Breast epithelium (tissue), 4 donors: ENCODE measurements around the gene SYNGR1. TPM values are rescaled to one million over a fixed set of nuclear protein-coding genes. Genes with fewer than 3 reads are reported as not detected.

Source experiments
- DNase-seq, 2 donors: peaks; one replicate each; pipeline ENCODE4 v3.0.0-alpha.2; 2019; ENCODE audit warnings: low spot score in 2 of 2
- H3K27ac ChIP-seq, 2 donors: fragments of 200-600 bp; sonication (generic) in 1 of 2; one replicate each; pipeline ENCODE4 v1.5.1; 2016 to 2019; ENCODE audit warnings: mild to moderate bottlenecking in 1 of 2
- H3K27me3 ChIP-seq, 2 donors: fragments of 200-600 bp; sonication (generic) in 1 of 2; one replicate each; pipeline versions ENCODE4 v1.5.1 to v1.6.0; 2017 to 2019; ENCODE audit warnings: control low read depth in 1 of 2, mild to moderate bottlenecking in 1 of 2
- H3K36me3 ChIP-seq: fragments of 200-600 bp; one replicate; pipeline ENCODE4 v1.5.1; 2019
- H3K4me1 ChIP-seq, 2 donors: fragments of 200-600 bp; sonication (generic); one replicate each; pipeline ENCODE4 v1.5.1; 2016 to 2019; ENCODE audit warnings: control low read depth in 1 of 2
- H3K4me3 ChIP-seq, 3 donors: fragments of 200-600 bp; sonication (generic); 1 replicate in 2 of 3; 2 replicates in 1 of 3; pipeline ENCODE4 v1.5.1; 2016 to 2019; ENCODE audit warnings: mild to moderate bottlenecking in 3 of 3, moderate library complexity in 2 of 3
- H3K9me3 ChIP-seq, 2 donors: fragments of 200-600 bp; sonication (generic) in 1 of 2; one replicate each; pipeline ENCODE4 v1.5.1; 2016 to 2019; ENCODE audit warnings: control low read depth in 1 of 2
- CTCF ChIP-seq, 3 donors: fragments of 450-650 bp; IDR thresholded peaks; one replicate each; pipeline ENCODE4 v1.5.1; 2016 to 2017; ENCODE audit warnings: antibody characterized with exemption in 3 of 3, mild to moderate bottlenecking in 3 of 3, moderate library complexity in 3 of 3
- POLR2A ChIP-seq: fragments of 450-650 bp; IDR thresholded peaks from one replicate; pipeline ENCODE4 v1.6.1; 2016; ENCODE audit warnings: antibody characterized with exemption, mild to moderate bottlenecking, moderate library complexity
- POLR2AphosphoS5 ChIP-seq, 3 donors: sonication (generic); formaldehyde crosslinking; IDR thresholded peaks; one replicate each; pipeline ENCODE4 v1.6.1; 2017; ENCODE audit warnings: antibody characterized with exemption in 3 of 3
- intact Hi-C: fragments of 100-400 bp; cut with DNase I; formaldehyde crosslinking; loops from one replicate; pipeline ENCODE4 v1.15.1; 2023; ENCODE audit warnings: low total_unique reads
- total RNA-seq, 3 donors: library from RNA; depleted of rRNA; stranded (reverse); fragments of >200 nt; gene quantifications; one replicate each; pipeline ENCODE4 v1.1.0, GENCODE V29; 2016

SYNGR1 gene
- total RNA-seq, 3 donors from 2014 or later = 6.9 to 22.3 (median 20.5) TPM

DNA sequence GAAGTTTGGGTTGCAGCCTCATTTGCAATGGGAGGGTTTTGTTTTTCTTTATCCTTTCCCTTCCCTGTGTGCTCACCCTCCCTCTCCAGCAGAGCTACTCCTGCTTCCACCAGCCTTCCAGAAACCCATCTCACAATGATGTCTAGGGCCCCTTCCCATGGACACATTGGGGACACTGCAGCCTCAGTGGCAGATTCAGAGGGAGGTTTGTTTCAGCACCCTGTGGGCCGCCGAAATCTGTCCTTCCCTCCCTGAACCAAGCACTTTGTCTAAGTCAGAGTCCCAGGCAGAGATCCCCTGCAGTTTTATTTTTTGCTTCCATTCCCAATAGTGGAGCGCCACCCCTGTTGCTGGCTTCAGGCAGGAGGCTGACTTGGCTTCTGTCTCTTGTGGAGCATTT is 8.6 kb upstream of the SYNGR1 start:
- no peak for DNase-seq
- no peak overlapping the region for H3K4me3 ChIP-seq
- H3K27ac ChIP-seq = no peak overlapping the region
- no peaks in the 10 kb centered on the region for H3K4me1 ChIP-seq
- TF ChIP-seq CTCF (IDR thresholded peaks at IDR 0.05) = no peak
- no peaks in the 10 kb centered on the region for H3K9me3 ChIP-seq
- intact Hi-C loops = no loop called here
- H3K27me3 ChIP-seq = no peaks in the 10 kb centered on the region
- no peaks in the 10 kb centered on the region for H3K36me3 ChIP-seq

DNA sequence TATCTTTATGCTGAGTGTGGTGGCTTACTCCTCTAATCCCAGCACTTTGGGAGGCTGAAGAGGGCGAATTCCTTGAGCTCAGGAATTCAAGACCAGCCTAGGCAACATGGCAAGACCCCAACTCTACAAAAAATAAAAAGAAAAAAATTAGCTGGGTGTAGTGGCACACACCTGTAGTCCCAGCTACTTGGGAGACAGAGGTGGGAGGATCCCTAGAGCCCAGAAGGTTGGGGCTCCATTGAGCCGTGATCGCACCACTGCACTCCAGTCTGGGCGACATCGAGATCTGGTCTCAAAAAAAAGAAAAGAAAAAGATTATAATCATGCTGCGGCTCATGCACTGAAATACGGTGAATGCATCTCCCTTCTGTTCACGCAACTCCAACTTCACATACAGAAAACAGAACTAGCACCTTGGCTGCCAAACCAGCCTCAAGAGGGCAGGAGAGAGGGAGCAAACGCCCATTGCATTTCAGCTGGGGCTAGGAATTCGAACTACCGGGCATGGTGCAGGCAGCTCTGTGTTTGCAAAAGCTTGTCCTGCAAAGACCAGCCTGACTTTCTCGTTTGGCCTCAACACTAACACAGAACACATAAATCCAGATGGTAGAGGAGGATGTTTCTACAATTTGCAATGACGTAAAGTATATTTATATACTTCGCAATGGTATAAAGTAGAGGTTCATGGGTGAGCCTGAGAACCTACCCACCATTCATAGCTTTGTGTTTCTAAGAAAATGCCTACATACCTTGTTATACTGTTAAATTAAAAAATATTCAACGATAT is 6.3 kb upstream of the SYNGR1 start:
- Histone ChIP-seq H3K4me1 (no peaks in the 10 kb centered on the region), H3K27ac (no peak overlapping the region), H3K36me3 (no peaks in the 10 kb centered on the region), H3K9me3 (no peaks in the 10 kb centered on the region), H3K4me3 (no peak overlapping the region), H3K27me3 (no peaks in the 10 kb centered on the region)
- TF ChIP-seq CTCF (IDR thresholded peaks at IDR 0.05) = peak in 2 of 3 donors; percentile 65 to 66
- TF ChIP-seq POLR2AphosphoS5 (IDR thresholded peaks at IDR 0.05) = no peak
- no peak for TF ChIP-seq POLR2A
- intact Hi-C loops = no loop called here
- peak; percentile 66 to 73 for DNase-seq

DNA sequence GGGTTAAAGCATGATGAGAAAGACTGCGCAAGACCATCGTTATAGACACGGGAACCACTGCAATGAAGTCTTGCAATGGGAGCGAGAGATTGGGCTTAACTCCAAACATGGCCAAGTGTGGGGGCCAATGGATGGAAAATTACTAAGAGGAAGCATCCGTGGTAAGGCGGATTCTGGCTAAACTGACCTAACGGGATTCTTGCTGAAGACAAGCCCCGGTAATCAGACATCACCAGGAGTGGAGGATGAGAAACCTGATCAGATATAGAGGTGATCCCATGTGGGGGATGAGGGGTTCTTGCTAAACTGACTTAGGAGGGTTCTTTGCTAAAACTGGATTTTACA is 5.8 kb upstream of the SYNGR1 start:
- intact Hi-C loops = no loop called here

DNA sequence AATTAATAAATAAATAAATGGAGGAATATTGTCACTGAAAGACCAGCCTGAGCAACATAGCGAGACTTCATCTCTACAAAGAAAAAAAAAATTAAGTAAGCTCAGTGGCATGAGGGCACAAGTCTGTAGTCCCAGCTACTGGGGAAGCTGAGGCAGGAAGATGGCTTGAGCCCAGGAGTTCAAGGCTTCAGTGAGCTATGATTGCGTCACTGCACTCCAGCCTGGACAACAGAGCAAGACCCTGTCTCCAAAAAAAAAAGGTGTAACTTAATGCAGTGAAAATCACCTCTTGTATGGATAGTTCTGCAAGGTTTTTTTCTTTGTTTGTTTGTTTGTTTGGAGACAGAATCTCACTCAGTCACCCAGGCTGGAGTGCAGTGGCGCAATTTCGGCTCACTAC is 4.6 kb upstream of the SYNGR1 start:
- Histone ChIP-seq H3K4me1 (peaks cover 6% of the 10 kb centered on the region in 2 donors), H3K27me3 (no peaks in the 10 kb centered on the region), H3K4me3 (no peak overlapping the region), H3K36me3 (no peaks in the 10 kb centered on the region), H3K9me3 (no peaks in the 10 kb centered on the region), H3K27ac (no peak overlapping the region)
- intact Hi-C loops = no loop called here
- TF ChIP-seq POLR2AphosphoS5 (IDR thresholded peaks at IDR 0.05) (no peak), POLR2A (no peak), CTCF (IDR thresholded peaks at IDR 0.05) (no peak)
- no peak for DNase-seq

More for the DNA sequence above, 5.8 kb upstream of the SYNGR1 start:
- Histone ChIP-seq H3K27me3 (no peaks in the 10 kb centered on the region), H3K27ac (no peak overlapping the region), H3K4me3 (no peak overlapping the region), H3K4me1 (peaks cover 3 to 4% of the 10 kb centered on the region in 2 donors), H3K9me3 (no peaks in the 10 kb centered on the region), H3K36me3 (no peaks in the 10 kb centered on the region)
- TF ChIP-seq POLR2AphosphoS5 (IDR thresholded peaks at IDR 0.05) (no peak), POLR2A (no peak), CTCF (IDR thresholded peaks at IDR 0.05) (no peak)
- no peak for DNase-seq

DNA sequence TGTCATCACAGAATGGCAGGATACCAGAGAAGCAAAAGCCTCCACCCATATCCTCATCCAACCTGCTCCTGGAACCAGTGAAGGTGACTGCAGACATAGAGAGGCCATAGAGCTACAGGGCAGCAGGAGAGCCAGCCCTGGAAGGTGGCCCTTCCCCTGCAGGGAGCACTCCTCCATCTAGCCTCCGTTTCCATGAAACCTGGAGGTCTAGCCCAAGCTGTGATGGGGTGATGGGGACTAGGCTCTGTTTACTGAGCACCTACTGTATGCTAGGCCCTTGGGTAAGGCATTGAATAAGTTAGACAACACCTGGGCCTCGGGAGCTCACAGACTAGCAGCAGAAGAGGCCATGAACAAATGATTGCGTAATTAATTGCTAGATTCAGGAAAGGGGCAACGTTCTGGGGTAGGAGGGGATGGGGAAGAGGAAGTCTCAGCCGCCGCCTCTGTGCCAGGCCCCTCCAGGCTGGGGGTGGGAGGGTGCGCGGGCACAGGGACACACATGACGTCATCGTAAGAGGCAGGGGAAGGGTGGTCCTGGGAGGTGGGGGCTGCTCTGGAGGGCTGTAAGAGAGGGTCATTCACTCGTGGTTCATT is 784 bp upstream of the SYNGR1 start:
- Histone ChIP-seq H3K27me3 (no peaks in the 10 kb centered on the region), H3K9me3 (no peaks in the 10 kb centered on the region), H3K36me3 (no peaks in the 10 kb centered on the region), H3K4me1 (peaks cover 6 to 22% of the 10 kb centered on the region in 2 donors), H3K4me3 (peak overlapping the region; percentile 54 to 99 (median 81)), H3K27ac (peak overlapping the region; percentile 69 to 91)
- TF ChIP-seq POLR2AphosphoS5 (IDR thresholded peaks at IDR 0.05) (no peak), POLR2A (no peak), CTCF (IDR thresholded peaks at IDR 0.05) (no peak)
- DNase-seq = no peak
- intact Hi-C loops = no loop called here
